HG03460 (cell line): ENCODE measurements around the gene PLK4.
"Not testable (repeated sequence)": the region's sequence is repeated elsewhere in the genome, so short reads cannot be mapped to it uniquely, and the experiment has no call there.

Experiments used
- ATAC-seq: cut with Tn5 transposase; IDR thresholded peaks from one replicate; pipeline ENCODE4 v1.9.1; 2021; ENCODE audit not compliant: unreplicated experiment

The PLK4 gene

DNA sequence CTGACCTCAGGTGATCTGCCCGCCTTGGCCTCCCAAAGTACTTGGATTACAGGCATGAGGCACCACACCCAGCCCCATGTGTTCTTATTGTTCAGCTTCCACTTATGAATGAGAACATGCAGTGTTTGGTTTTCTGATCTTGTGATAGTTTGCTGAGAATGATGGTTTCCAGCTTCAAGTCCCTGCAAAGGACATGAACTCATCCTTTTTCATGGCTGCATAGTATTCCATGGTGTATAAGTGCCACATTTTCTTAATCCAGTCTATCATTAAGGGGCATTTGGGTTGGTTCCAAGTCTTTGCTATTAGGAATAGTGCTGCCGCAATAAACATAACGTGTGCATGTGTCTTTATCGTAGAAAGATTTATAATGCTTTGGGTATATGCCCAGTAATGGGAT, 19.0 kb downstream of the PLK4 start:
- ATAC-seq = not testable (repeated sequence)

DNA sequence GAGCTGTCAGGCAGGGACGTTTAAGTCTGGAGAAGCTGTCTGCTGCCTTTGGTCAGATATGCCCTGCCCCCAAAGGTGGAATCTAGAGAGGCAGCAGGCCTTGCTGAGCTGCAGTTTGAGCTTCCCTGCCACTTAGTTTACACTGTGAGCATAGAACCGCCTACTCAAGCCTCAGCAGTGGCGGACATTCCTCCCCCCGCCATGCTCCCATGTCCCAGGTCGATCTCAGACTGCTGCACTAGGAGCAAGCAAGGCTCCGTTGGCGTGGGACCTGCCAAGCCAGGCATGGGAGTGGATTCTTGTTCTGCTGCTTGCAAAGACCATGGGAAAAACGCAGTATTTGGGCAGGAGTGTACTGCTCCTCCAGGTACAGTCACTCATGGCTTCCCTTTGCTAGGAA, 24.3 kb downstream of the PLK4 start:
- ATAC-seq = no peak

DNA sequence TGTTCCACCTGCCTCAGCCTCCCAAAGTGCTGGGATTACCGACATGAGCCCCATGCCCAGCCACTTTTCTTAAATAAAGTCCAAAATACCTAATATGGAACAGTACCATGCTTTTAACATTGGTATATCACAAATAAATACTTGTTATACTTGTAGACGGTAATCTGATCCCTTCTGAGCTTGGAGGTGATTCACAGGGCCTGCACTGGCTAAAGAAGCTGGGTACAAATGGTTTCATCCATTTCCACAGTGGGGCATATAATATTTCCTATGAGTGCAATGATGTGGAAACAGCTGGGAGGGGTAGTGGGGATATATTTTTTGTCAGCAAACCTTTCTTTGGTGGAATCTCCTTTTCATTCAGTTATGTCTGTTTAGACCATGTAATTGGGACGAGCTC, 35.8 kb downstream of the PLK4 start:
- no peak for ATAC-seq

DNA sequence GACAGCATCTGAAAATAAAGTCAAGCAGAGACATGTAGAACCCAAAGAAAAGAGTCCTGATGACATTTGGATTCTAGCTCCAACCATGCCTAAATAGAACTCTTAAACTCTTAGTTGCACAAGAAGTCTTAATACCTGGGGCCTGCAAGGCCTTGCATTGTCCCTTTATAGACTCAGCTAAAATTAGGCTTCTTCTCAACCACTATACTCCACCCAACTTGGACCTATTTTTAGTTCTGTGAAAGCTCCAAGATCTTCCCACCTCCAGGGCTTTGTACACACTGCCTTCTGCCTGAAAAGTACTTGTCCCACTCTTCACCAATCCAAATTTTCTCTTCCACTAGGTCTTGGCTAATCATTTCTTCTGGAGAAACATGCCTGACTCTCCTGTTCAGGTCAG, 36.5 kb downstream of the PLK4 start:
- ATAC-seq = no peak

DNA sequence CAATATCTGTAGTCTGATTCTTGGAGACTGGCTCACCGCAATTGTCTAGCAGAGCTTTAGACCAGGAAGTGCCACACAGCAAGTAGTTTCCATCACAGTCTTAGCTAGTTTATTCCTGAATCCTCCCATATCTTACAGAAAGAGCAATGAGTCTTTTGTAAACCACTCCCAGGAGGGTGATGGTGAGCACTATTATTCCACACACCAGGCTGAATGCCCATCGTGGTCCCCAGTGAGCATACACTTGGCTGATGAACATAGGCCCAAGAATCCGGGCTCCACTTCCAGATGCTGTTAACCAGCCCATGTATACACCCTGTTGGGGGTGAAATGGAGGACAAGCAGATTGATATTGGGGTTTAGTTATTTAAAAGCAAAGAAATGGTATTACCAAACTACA, 39.8 kb downstream of the PLK4 start:
- ATAC-seq = no peak

DNA sequence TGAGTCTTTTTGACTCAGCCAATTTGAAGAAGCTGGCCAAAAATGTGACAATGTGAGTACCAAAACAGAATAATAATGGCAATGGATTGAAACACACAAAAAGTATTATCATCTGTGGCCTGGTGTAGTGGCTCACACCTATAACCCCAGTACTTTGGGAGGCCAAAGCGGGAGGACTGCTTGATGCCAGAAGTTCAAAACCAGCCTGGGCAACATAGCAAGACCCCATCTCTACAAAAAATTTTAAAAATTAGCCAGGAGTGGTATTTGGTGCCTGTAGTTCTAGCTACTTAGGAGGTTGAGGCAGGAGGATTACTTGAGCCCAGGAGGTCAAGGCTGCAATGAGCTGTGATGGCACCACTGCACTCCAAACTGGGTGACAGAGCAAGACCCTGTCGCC, 41.5 kb downstream of the PLK4 start:
- no peak for ATAC-seq

DNA sequence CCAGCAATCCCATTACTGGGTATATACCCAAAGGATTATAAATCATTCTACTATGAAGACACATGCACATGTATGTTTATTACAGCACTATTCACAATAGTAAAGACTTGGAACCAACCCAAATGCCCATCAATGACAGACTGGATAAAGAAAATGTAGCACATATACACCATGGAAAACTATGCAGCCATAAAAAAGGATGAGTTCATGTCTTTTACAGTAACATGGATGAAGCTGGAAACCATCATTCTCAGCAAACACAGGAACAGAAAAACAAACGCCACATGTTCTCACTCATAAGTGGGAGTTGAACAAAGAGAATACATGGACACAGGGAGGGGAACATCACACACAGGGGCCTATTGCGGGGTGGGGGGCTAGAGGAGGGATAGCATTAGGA, 45.0 kb downstream of the PLK4 start:
- ATAC-seq = not testable (repeated sequence)

DNA sequence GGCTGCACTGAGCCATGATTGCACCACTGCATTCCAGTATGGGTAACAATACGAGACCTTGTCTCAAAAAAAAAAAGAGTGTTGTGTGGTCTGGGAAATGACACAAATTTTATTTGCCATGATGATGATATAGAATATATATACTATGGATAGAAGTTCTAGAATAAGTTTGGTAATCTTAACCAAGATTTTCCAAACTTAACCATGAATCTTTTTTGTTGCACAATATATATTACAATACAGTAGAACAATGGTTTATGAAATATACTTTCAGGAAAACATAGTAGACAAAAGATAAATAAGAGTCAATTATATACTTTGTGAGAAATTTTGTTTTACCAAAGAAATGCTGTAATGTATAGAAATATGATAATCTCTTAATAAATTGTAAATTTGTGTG, 49.5 kb downstream of the PLK4 start:
- no peak for ATAC-seq

DNA sequence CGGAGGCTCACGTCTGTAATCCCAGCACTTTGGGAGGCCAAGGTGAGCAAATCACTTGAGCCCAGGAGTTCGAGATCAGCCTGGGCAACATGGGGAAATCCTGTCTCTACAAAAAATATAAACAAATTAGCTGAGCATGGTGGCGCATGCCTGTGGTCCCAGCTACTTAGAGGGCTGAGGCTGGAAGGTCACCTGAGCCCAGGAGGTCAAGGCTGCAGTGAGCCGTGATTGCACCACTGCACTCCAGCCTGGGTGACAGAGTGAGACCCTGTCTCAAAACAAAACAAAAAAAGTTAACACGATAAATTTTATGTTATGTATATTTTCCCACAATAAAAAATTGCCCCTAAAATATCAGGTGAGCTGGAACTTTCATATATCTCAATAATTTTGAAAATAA, 51.1 kb downstream of the PLK4 start:
- ATAC-seq = not testable (repeated sequence)

DNA sequence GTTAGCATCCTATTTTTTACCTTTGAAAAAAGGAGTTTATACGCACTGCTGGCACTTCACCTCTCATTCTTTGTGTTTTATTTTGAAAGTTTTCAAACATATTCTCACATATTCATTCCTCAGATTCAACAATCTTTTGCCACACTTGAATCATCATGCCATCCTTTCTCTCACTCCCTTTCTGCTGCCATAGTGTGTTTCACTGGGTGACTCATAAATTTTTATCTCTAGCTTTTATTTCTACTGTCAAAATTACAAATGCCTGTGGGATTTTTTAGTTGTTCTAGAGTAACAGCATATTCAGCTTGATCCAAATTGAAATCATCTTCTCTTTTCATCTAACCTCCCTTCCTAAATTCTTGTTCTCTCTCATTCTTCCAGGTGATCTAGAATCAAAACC, 56.3 kb downstream of the PLK4 start:
- ATAC-seq = no peak
